HUES6 (cell line): ENCODE measurements around the gene TUBB1.

Experiments
- H3K27ac ChIP-seq: 2 replicates; pipeline ENCODE4 v1.7.0; 2013; ENCODE audit warnings: low read depth, mild to moderate bottlenecking, low read length, inconsistent platforms
- H3K27me3 ChIP-seq: 2 replicates; pipeline ENCODE4 v1.6.1; 2013; ENCODE audit warnings: low read length; ENCODE audit not compliant: control insufficient read depth, insufficient read depth
- H3K36me3 ChIP-seq: 2 replicates; pipeline ENCODE4 v1.6.1; 2013; ENCODE audit warnings: low read length; ENCODE audit not compliant: control insufficient read depth, insufficient read depth
- H3K4me1 ChIP-seq: 2 replicates; pipeline ENCODE4 v1.6.1; 2013; ENCODE audit warnings: low read length; ENCODE audit not compliant: control insufficient read depth, insufficient read depth
- H3K4me3 ChIP-seq: 2 replicates; pipeline ENCODE4 v1.5.1; 2013; ENCODE audit warnings: low read depth, low read length
- H3K9ac ChIP-seq: one replicate; pipeline ENCODE4 v1.6.1; 2013; ENCODE audit warnings: mild to moderate bottlenecking, low read length
- H3K9me3 ChIP-seq: 2 replicates; pipeline ENCODE4 v1.6.1; 2013; ENCODE audit warnings: low read depth, low read length; ENCODE audit not compliant: control insufficient read depth, insufficient read depth

Gene TUBB1

GRCh38 chr20:59044295-59044694, 25.1 kb downstream of the TUBB1 start:
- Histone ChIP-seq H3K27me3 (peaks cover 13% of the 10 kb centered on the region), H3K36me3 (no peaks in the 10 kb centered on the region), H3K27ac (no peak overlapping the region), H3K9ac (no peak overlapping the region), H3K4me3 (no peak overlapping the region), H3K4me1 (peaks cover 4% of the 10 kb centered on the region; the same call in 1 of the 2 replicates), H3K9me3 (no peaks in the 10 kb centered on the region)

- H3K4me1 ChIP-seq, result peaks cover 4% of the 10 kb centered on the region; the same call in 1 of the 2 replicates
- H3K27ac ChIP-seq, result no peak overlapping the region
- no peak overlapping the region for H3K9ac ChIP-seq
- H3K9me3 ChIP-seq, result no peaks in the 10 kb centered on the region
- peaks cover 17% of the 10 kb centered on the region for H3K27me3 ChIP-seq
- no peaks in the 10 kb centered on the region for H3K36me3 ChIP-seq
- H3K4me3 ChIP-seq, result no peak overlapping the region
Observed at GRCh38 chr20:59044796-59045195, 25.6 kb downstream of the TUBB1 start.

GRCh38 chr20:59046862-59047261, 27.6 kb downstream of the TUBB1 start:
- no peak overlapping the region for H3K9ac ChIP-seq
- H3K4me1 ChIP-seq, result peaks cover 4% of the 10 kb centered on the region; the same call in 1 of the 2 replicates
- H3K36me3 ChIP-seq, result no peaks in the 10 kb centered on the region
- H3K9me3 ChIP-seq, result no peaks in the 10 kb centered on the region
- H3K27me3 ChIP-seq, result peaks cover 26% of the 10 kb centered on the region
- H3K27ac ChIP-seq, result no peak overlapping the region
- H3K4me3 ChIP-seq, result no peak overlapping the region

GRCh38 chr20:59047938-59048680, 28.9 kb downstream of the TUBB1 start:
- Histone ChIP-seq H3K9ac (no peak overlapping the region), H3K27me3 (peaks cover 31% of the 10 kb centered on the region), H3K4me1 (peaks cover 2% of the 10 kb centered on the region; the same call in 1 of the 2 replicates), H3K36me3 (no peaks in the 10 kb centered on the region), H3K9me3 (no peaks in the 10 kb centered on the region), H3K4me3 (no peak overlapping the region), H3K27ac (no peak overlapping the region)

- no peak overlapping the region for H3K27ac ChIP-seq
- H3K4me1 ChIP-seq, result no peaks in the 10 kb centered on the region
- H3K9me3 ChIP-seq, result no peaks in the 10 kb centered on the region
- H3K4me3 ChIP-seq, result no peak overlapping the region
- H3K9ac ChIP-seq, result no peak overlapping the region
- no peaks in the 10 kb centered on the region for H3K36me3 ChIP-seq
- peaks cover 31% of the 10 kb centered on the region for H3K27me3 ChIP-seq
Observed at GRCh38 chr20:59048681-59049030, 29.4 kb downstream of the TUBB1 start.

GRCh38 chr20:59050437-59050836, 31.2 kb downstream of the TUBB1 start:
- Histone ChIP-seq H3K27me3 (peaks cover 31% of the 10 kb centered on the region), H3K9ac (no peak overlapping the region), H3K4me3 (no peak overlapping the region), H3K36me3 (no peaks in the 10 kb centered on the region), H3K4me1 (no peaks in the 10 kb centered on the region), H3K27ac (no peak overlapping the region), H3K9me3 (no peaks in the 10 kb centered on the region)

GRCh38 chr20:59051666-59052185, 32.5 kb downstream of the TUBB1 start:
- Histone ChIP-seq H3K27me3 (peaks cover 31% of the 10 kb centered on the region), H3K4me3 (no peak overlapping the region), H3K36me3 (no peaks in the 10 kb centered on the region), H3K4me1 (no peaks in the 10 kb centered on the region), H3K9me3 (no peaks in the 10 kb centered on the region), H3K27ac (no peak overlapping the region), H3K9ac (no peak overlapping the region)

- Histone ChIP-seq H3K4me1 (no peaks in the 10 kb centered on the region), H3K27ac (no peak overlapping the region), H3K36me3 (no peaks in the 10 kb centered on the region), H3K27me3 (peaks cover 13% of the 10 kb centered on the region), H3K9me3 (no peaks in the 10 kb centered on the region), H3K9ac (no peak overlapping the region), H3K4me3 (no peak overlapping the region)
Observed at GRCh38 chr20:59055302-59055701, 36.1 kb downstream of the TUBB1 start.

- H3K36me3 ChIP-seq, result no peaks in the 10 kb centered on the region
- no peak overlapping the region for H3K27ac ChIP-seq
- no peak overlapping the region for H3K9ac ChIP-seq
- H3K27me3 ChIP-seq, result no peaks in the 10 kb centered on the region
- H3K4me3 ChIP-seq, result no peak overlapping the region
- peaks cover 4% of the 10 kb centered on the region; the same call in 1 of the 2 replicates for H3K4me1 ChIP-seq
- H3K9me3 ChIP-seq, result no peaks in the 10 kb centered on the region
Observed at GRCh38 chr20:59062081-59062480, 42.9 kb downstream of the TUBB1 start.

GRCh38 chr20:59063358-59064213, 44.4 kb downstream of the TUBB1 start:
- no peaks in the 10 kb centered on the region for H3K9me3 ChIP-seq
- peaks cover 4% of the 10 kb centered on the region; the same call in 1 of the 2 replicates for H3K4me1 ChIP-seq
- H3K36me3 ChIP-seq, result no peaks in the 10 kb centered on the region
- H3K9ac ChIP-seq, result no peak overlapping the region
- H3K27ac ChIP-seq, result no peak overlapping the region
- H3K4me3 ChIP-seq, result no peak overlapping the region
- no peaks in the 10 kb centered on the region for H3K27me3 ChIP-seq

- Histone ChIP-seq H3K36me3 (no peaks in the 10 kb centered on the region), H3K27ac (no peak overlapping the region), H3K9ac (no peak overlapping the region), H3K9me3 (no peaks in the 10 kb centered on the region), H3K27me3 (no peaks in the 10 kb centered on the region), H3K4me1 (peaks cover 4% of the 10 kb centered on the region; the same call in 1 of the 2 replicates), H3K4me3 (no peak overlapping the region)
Observed at GRCh38 chr20:59064214-59064722, 45.0 kb downstream of the TUBB1 start.
